ENCODE measurements around the gene WIPF2.

GRCh38 chr17:40310882-40311391 lies 91.8 kb downstream of the WIPF2 start:
- TF ChIP-seq MYC (IDR thresholded peaks at IDR 0.05; ENCODE audit: borderline replicate concordance, low read length): no peak
- no peak for TF ChIP-seq CHD2 (IDR thresholded peaks at IDR 0.05; ENCODE audit: low read length, partially characterized antibody)
- no peak for TF ChIP-seq RCOR1 (IDR thresholded peaks at IDR 0.05; ENCODE audit: low read depth, low read length)
- TF ChIP-seq POLR2A (IDR thresholded peaks at IDR 0.05; ENCODE audit: low read length): no peak
- TF ChIP-seq KDM1A (IDR thresholded peaks at IDR 0.05; ENCODE audit: low read depth): no peak
- no peak for TF ChIP-seq JUN (IDR thresholded peaks at IDR 0.05)
- TF ChIP-seq MAZ (IDR thresholded peaks at IDR 0.05; ENCODE audit: borderline replicate concordance, low read depth, low read length): no peak
